ENCODE results near the gene ARHGAP6. TPM values are rescaled to one million over a fixed set of nuclear protein-coding genes. Genes with fewer than 3 reads are reported as not detected.

ARHGAP6 gene
- total and polyA plus RNA-seq, 2 of the 13 experiments (the other 11 are each of a cell fraction or from before 2014, with no cell fraction given) = 0.11 TPM; not detected in 1

- Histone ChIP-seq H3K27me3 (ENCODE audit: control insufficient read depth in 1 of 2, insufficient read depth in 2 of 2, low read length in 2 of 2) (no peaks in the 10 kb centered on the region), H3K9ac (ENCODE audit: insufficient read depth, low read depth, low read length) (no peak overlapping the region), H3K4me2 (ENCODE audit: low read depth, low read length) (no peak overlapping the region), H3K9me3 (ENCODE audit: low read length) (no peaks in the 10 kb centered on the region), H3K79me2 (ENCODE audit: insufficient read depth, low read length) (no peaks in the 10 kb centered on the region), H2AFZ (ENCODE audit: low read length) (no peak overlapping the region), H3K4me3 (replicated peaks in 1 of 3; ENCODE audit: insufficient read depth in 1 of 3, low read depth in 2 of 3, low read length in 3 of 3) (no peak overlapping the region), H3K36me3 (replicated peaks in 1 of 2; ENCODE audit: control insufficient read depth in 1 of 2, insufficient read depth in 2 of 2, low read length in 2 of 2) (no peaks in the 10 kb centered on the region), H3K4me1 (ENCODE audit: insufficient read depth, low read length) (no peaks in the 10 kb centered on the region), H4K20me1 (ENCODE audit: insufficient read depth, low read length) (no peaks in the 10 kb centered on the region), H3K27ac (ENCODE audit: extremely low read length, insufficient read depth, low read length) (no peak overlapping the region)
- ChIA-PET POLR2A (no interaction called here), CTCF (ENCODE audit: low intra/inter-chr PET ratio, low total read pairs) (no interaction called here)
- ATAC-seq = no peak
- no TSS peak for BruUV-seq (replicated peaks)
- in situ Hi-C loops (cut with HindIII; ENCODE audit: extremely low pct_ligation_motif_present, low pct_unique_long_range_greater_than_20kb) = no loop called here
- no peak for TF ChIP-seq THRA (CRISPR knock-in tag; IDR thresholded peaks at IDR 0.05; ENCODE audit: borderline replicate concordance)
- TF ChIP-seq CHD2 (IDR thresholded peaks at IDR 0.05; ENCODE audit: low read depth, low read length) = no peak
- TF ChIP-seq CREB1 (IDR thresholded peaks at IDR 0.05) = no peak
- no peak for TF ChIP-seq CREB1 (CRISPR knock-in tag; IDR thresholded peaks at IDR 0.05)
- TF ChIP-seq NAIF1 (CRISPR knock-in tag; IDR thresholded peaks at IDR 0.05; ENCODE audit: borderline replicate concordance) = no peak
- TF ChIP-seq CREB3 (CRISPR knock-in tag; IDR thresholded peaks at IDR 0.05) = no peak
- TF ChIP-seq PBX2 (CRISPR knock-in tag; IDR thresholded peaks at IDR 0.05) = no peak
- 5% methylated on average over 1 of the region's 1 CpG for WGBS (ENCODE audit: low lambda C conversion rate)
- FAIRE-seq = no peak
- intact Hi-C loops (cut with micrococcal nuclease; ENCODE audit: unreplicated experiment) = no loop called here
- no peak for DNase-seq (ENCODE audit: low spot score)
Observed at GRCh38 chrX:11553594-11553993, 112.1 kb downstream of the ARHGAP6 start.

Measured in HepG2 (cell line).